ENCODE results near the gene CFDP1.

CFDP1 gene

DNA sequence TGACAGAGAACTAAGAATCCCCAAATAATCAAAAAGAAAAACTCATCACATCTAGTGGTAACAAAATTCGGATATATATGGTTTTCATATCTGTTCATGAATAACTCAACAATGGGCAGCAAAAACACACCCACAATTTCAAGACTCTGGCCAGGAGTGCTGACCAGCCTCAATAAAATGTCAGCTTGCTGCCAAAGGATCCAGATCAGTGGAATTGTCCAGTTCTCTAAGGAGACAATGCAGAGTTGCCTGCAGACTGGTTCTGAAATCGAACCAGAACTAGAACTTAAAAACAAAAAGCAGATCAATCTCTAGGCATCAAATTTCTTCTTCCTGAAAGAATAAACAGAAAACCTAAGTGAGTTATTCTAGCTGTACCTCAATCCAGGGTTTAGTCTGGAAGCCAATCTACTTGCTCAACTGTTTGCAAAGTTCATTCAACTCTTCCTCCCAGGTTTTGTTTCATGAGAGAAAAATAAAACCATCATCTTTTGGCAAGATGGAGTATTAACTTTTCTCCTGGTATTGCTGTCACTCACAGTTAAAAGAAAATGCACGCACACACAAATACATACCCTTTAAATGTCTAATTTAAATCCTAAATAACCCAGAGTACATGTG, 61.0 kb downstream of the CFDP1 start:
- Histone ChIP-seq H3K9me2 (replicated peaks; ENCODE audit: control insufficient read depth, low read length) (no peaks in the 10 kb centered on the region), H3K79me2 (ENCODE audit: control insufficient read depth, low read length) (no peaks in the 10 kb centered on the region), H3K4me1 (ENCODE audit: control insufficient read depth, low read length) (peaks cover 12% of the 10 kb centered on the region), H3K4me3 (ENCODE audit: low read length) (no peak overlapping the region), H3F3A (ENCODE audit: control insufficient read depth, insufficient read depth) (no peaks in the 10 kb centered on the region), H3K36me3 (ENCODE audit: control insufficient read depth, low read length) (no peaks in the 10 kb centered on the region), H3K4me2 (ENCODE audit: low read length) (no peak overlapping the region), H3K9me3 (ENCODE audit: control insufficient read depth, insufficient read depth, low read length) (no peaks in the 10 kb centered on the region), H3K27me3 (ENCODE audit: control insufficient read depth, low read length) (no peaks in the 10 kb centered on the region), H3K27ac (ENCODE audit: low read depth, low read length) (no peak overlapping the region), H4K20me1 (ENCODE audit: control insufficient read depth, insufficient read depth, low read depth, low read length) (no peaks in the 10 kb centered on the region)
- TF ChIP-seq, protein P1, sequence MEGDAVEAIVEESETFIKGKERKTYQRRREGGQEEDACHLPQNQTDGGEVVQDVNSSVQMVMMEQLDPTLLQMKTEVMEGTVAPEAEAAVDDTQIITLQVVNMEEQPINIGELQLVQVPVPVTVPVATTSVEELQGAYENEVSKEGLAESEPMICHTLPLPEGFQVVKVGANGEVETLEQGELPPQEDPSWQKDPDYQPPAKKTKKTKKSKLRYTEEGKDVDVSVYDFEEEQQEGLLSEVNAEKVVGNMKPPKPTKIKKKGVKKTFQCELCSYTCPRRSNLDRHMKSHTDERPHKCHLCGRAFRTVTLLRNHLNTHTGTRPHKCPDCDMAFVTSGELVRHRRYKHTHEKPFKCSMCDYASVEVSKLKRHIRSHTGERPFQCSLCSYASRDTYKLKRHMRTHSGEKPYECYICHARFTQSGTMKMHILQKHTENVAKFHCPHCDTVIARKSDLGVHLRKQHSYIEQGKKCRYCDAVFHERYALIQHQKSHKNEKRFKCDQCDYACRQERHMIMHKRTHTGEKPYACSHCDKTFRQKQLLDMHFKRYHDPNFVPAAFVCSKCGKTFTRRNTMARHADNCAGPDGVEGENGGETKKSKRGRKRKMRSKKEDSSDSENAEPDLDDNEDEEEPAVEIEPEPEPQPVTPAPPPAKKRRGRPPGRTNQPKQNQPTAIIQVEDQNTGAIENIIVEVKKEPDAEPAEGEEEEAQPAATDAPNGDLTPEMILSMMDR (IDR thresholded peaks at IDR 0.05; ENCODE audit: low read depth, low read length, poor library complexity, severe bottlenecking): no peak
- TF ChIP-seq EZH2phosphoT487 (IDR thresholded peaks at IDR 0.05; ENCODE audit: borderline replicate concordance, low read length): no peak

DNA sequence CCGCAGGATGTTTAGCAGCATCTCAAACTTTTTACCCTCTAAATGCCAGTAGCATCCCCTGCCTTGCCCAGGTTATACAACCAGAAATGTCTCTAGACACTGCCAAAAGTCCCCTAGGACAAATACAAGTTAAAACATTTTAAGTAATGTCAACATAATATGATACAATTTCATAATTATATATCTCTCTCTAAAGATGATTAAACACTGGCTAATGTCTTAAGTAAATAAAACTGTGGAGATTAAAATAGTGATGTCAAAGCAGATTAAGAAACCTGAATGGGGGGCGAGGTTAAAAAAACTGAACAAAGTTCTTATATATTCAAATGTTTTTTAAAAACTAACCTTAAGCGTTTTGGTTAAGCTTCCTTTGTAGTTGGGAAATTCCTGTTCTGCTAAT, 62.1 kb downstream of the CFDP1 start:
- H3K9me2 ChIP-seq (replicated peaks; ENCODE audit: control insufficient read depth, low read length): no peaks in the 10 kb centered on the region
- H3K9me3 ChIP-seq (ENCODE audit: control insufficient read depth, insufficient read depth, low read length): no peaks in the 10 kb centered on the region
- no peaks in the 10 kb centered on the region for H3K79me2 ChIP-seq (ENCODE audit: control insufficient read depth, low read length)
- H3K4me3 ChIP-seq (ENCODE audit: low read length): no peak overlapping the region
- peaks cover 12% of the 10 kb centered on the region for H3K4me1 ChIP-seq (ENCODE audit: control insufficient read depth, low read length)
- H3K4me2 ChIP-seq (ENCODE audit: low read length): no peak overlapping the region
- H4K20me1 ChIP-seq (ENCODE audit: control insufficient read depth, insufficient read depth, low read depth, low read length): no peaks in the 10 kb centered on the region
- H3F3A ChIP-seq (ENCODE audit: control insufficient read depth, insufficient read depth): no peaks in the 10 kb centered on the region
- TF ChIP-seq, protein P1 (IDR thresholded peaks at IDR 0.05; ENCODE audit: low read depth, low read length, poor library complexity, severe bottlenecking): no peak
- TF ChIP-seq EZH2phosphoT487 (IDR thresholded peaks at IDR 0.05; ENCODE audit: borderline replicate concordance, low read length): no peak
- no peak overlapping the region for H3K27ac ChIP-seq (ENCODE audit: low read depth, low read length)
- no peaks in the 10 kb centered on the region for H3K27me3 ChIP-seq (ENCODE audit: control insufficient read depth, low read length)
- no peaks in the 10 kb centered on the region for H3K36me3 ChIP-seq (ENCODE audit: control insufficient read depth, low read length)

DNA sequence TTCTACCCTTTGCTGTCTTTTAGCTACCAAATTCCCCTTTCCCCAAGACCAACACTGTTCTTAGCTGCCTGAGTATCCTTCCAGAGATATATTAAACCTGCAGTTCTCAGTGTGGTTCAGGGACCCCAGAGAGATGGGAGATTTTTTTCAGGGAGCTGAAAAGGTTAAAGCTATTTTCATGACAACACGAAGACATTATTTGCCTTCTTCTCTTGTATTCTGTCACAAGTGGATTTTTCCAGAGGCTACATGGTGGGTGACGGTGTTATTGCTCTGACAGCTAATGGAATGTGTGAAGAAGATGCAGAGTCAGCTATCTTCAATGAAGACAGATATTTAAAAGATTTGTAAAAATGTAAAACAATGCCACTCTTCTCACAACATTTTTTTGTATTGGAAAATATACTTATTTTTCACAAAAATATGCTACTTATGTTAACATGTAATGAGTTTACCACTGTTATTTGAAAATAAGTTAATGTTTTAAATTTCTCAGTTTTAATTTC, 69.0 kb downstream of the CFDP1 start:
- no peaks in the 10 kb centered on the region for H3K9me3 ChIP-seq (ENCODE audit: control insufficient read depth, insufficient read depth, low read length)
- no peaks in the 10 kb centered on the region for H3F3A ChIP-seq (ENCODE audit: control insufficient read depth, insufficient read depth)
- H3K36me3 ChIP-seq (ENCODE audit: control insufficient read depth, low read length): no peaks in the 10 kb centered on the region
- no peaks in the 10 kb centered on the region for H3K9me2 ChIP-seq (replicated peaks; ENCODE audit: control insufficient read depth, low read length)
- no peak overlapping the region for H3K4me3 ChIP-seq (ENCODE audit: low read length)
- no peaks in the 10 kb centered on the region for H3K4me1 ChIP-seq (ENCODE audit: control insufficient read depth, low read length)
- H3K4me2 ChIP-seq (ENCODE audit: low read length): no peak overlapping the region
- H3K79me2 ChIP-seq (ENCODE audit: control insufficient read depth, low read length): no peaks in the 10 kb centered on the region
- H3K27me3 ChIP-seq (ENCODE audit: control insufficient read depth, low read length): no peaks in the 10 kb centered on the region
- no peaks in the 10 kb centered on the region for H4K20me1 ChIP-seq (ENCODE audit: control insufficient read depth, insufficient read depth, low read depth, low read length)
- no peak for TF ChIP-seq EZH2phosphoT487 (IDR thresholded peaks at IDR 0.05; ENCODE audit: borderline replicate concordance, low read length)
- TF ChIP-seq, protein P1 (IDR thresholded peaks at IDR 0.05; ENCODE audit: low read depth, low read length, poor library complexity, severe bottlenecking): no peak
- H3K27ac ChIP-seq (ENCODE audit: low read depth, low read length): no peak overlapping the region

Measured in DOHH2 (cell line).